ENCODE data around the gene RGP1. TPM values are rescaled to one million over a fixed set of nuclear protein-coding genes. Genes with fewer than 3 reads are reported as not detected.

RGP1 gene
- total RNA-seq, 1 donor from 2014 or later = 34.9 TPM

DNA sequence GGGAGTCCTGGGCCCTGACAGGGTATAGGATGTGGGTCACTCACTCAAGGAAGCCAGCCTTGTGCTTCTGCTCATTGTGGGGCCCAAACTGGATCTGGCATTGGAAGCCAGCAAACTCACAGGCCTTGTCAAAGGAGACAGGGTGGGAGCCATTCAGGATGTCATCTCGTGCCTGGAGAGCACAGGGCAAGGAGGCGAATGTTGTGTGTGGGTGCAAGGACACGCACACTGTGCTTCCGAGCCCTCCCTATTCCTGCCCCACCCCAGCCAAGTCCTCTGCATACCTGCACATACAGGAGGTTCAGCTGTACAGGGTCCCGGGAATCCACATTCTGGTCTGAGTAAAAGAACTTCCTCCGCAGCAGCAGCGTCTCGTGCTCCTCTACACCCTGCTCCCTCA lies 25.2 kb upstream of the RGP1 start:
- no peak overlapping the region for H3K27ac Mint-ChIP-seq (ENCODE audit: unreplicated experiment)
- no peak overlapping the region for H3K4me3 Mint-ChIP-seq
- no peak for DNase-seq (ENCODE audit: low read depth, low spot score)
- TF ChIP-seq, protein P1, sequence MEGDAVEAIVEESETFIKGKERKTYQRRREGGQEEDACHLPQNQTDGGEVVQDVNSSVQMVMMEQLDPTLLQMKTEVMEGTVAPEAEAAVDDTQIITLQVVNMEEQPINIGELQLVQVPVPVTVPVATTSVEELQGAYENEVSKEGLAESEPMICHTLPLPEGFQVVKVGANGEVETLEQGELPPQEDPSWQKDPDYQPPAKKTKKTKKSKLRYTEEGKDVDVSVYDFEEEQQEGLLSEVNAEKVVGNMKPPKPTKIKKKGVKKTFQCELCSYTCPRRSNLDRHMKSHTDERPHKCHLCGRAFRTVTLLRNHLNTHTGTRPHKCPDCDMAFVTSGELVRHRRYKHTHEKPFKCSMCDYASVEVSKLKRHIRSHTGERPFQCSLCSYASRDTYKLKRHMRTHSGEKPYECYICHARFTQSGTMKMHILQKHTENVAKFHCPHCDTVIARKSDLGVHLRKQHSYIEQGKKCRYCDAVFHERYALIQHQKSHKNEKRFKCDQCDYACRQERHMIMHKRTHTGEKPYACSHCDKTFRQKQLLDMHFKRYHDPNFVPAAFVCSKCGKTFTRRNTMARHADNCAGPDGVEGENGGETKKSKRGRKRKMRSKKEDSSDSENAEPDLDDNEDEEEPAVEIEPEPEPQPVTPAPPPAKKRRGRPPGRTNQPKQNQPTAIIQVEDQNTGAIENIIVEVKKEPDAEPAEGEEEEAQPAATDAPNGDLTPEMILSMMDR (conservative IDR thresholded peaks at IDR 0.05) = no peak
- no peaks in the 10 kb centered on the region for H3K4me1 Mint-ChIP-seq
- H3K9me3 Mint-ChIP-seq = no peaks in the 10 kb centered on the region
- H3K27me3 Mint-ChIP-seq (ENCODE audit: low read depth) = no peaks in the 10 kb centered on the region
- H3K36me3 Mint-ChIP-seq (ENCODE audit: low read depth) = peaks cover 19% of the 10 kb centered on the region

DNA sequence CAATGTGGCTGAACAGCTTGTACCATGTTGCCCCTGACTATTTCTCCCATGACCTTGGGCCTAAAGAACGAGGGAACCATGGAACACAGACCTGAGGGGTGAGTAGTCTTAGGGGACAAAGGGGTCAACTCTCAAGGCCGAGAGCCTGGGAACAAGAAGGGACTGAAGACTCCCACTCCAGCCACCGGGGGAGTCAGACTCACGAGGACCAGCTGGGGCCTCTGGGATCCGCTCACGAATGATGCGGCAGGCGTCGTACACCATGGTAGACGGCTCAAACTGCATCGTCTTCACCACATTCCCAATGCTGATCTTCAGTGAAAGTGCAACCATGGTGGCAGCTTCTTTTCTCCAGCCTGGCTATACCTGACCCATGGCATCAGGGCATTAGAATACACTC lies 23.7 kb upstream of the RGP1 start:
- peaks cover 19% of the 10 kb centered on the region for H3K36me3 Mint-ChIP-seq (ENCODE audit: low read depth)
- no peaks in the 10 kb centered on the region for H3K4me1 Mint-ChIP-seq
- no peaks in the 10 kb centered on the region for H3K27me3 Mint-ChIP-seq (ENCODE audit: low read depth)
- no peak overlapping the region for H3K4me3 Mint-ChIP-seq
- TF ChIP-seq, protein P1 (conservative IDR thresholded peaks at IDR 0.05) = no peak
- no peak overlapping the region for H3K27ac Mint-ChIP-seq (ENCODE audit: unreplicated experiment)
- H3K9me3 Mint-ChIP-seq = no peaks in the 10 kb centered on the region
- DNase-seq (ENCODE audit: low read depth, low spot score) = no peak

DNA sequence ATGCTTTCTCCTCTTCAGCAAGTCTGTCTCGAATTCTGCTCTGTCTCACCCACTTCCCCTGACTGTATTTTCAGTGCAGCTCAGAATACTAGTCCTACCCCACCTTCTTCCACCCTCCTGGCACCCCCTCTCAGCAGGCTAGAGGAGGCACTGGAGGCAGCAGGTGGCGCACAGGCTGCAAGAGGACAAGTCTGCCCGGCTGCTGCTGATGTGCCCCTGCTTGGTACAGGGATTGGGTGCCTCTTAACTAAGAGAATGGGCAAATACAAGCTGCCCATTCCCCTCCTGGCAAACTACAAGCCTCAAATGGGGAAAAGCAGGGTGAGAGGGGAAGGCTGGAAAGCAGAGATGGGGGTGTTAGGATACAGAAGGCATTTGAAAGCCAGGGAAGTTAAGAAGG lies 22.2 kb upstream of the RGP1 start:
- DNase-seq (ENCODE audit: low read depth, low spot score) = no peak
- TF ChIP-seq, protein P1 (conservative IDR thresholded peaks at IDR 0.05) = no peak
- Mint-ChIP-seq H3K4me3 (no peak overlapping the region), H3K36me3 (ENCODE audit: low read depth) (peaks cover 14% of the 10 kb centered on the region), H3K27me3 (ENCODE audit: low read depth) (no peaks in the 10 kb centered on the region), H3K27ac (ENCODE audit: unreplicated experiment) (peak overlapping the region; percentile 53), H3K9me3 (no peaks in the 10 kb centered on the region), H3K4me1 (no peaks in the 10 kb centered on the region)

DNA sequence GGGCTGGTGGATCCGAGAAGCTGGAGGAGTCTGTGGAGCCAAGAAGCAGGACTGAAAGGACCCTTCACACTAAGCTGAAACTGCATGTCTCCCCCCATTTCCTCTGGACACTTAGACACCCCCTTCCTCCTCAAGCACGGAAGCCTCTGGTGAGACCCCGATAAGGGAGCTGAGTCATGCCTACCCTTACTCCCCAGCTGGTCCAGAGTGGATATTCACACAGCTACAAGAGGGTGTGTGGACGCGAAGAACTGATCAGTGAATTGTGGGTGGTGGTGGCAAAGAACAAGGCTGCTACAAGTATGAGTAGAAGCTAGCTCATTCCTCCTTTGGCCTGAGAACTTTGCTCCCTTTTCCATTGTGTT lies 21.4 kb upstream of the RGP1 start:
- H3K36me3 Mint-ChIP-seq (ENCODE audit: low read depth) = peaks cover 11% of the 10 kb centered on the region
- H3K27ac Mint-ChIP-seq (ENCODE audit: unreplicated experiment) = no peak overlapping the region
- H3K4me3 Mint-ChIP-seq = no peak overlapping the region
- H3K4me1 Mint-ChIP-seq = no peaks in the 10 kb centered on the region
- TF ChIP-seq, protein P1 (conservative IDR thresholded peaks at IDR 0.05) = no peak
- no peaks in the 10 kb centered on the region for H3K9me3 Mint-ChIP-seq
- H3K27me3 Mint-ChIP-seq (ENCODE audit: low read depth) = no peaks in the 10 kb centered on the region
- DNase-seq (ENCODE audit: low read depth, low spot score) = no peak

DNA sequence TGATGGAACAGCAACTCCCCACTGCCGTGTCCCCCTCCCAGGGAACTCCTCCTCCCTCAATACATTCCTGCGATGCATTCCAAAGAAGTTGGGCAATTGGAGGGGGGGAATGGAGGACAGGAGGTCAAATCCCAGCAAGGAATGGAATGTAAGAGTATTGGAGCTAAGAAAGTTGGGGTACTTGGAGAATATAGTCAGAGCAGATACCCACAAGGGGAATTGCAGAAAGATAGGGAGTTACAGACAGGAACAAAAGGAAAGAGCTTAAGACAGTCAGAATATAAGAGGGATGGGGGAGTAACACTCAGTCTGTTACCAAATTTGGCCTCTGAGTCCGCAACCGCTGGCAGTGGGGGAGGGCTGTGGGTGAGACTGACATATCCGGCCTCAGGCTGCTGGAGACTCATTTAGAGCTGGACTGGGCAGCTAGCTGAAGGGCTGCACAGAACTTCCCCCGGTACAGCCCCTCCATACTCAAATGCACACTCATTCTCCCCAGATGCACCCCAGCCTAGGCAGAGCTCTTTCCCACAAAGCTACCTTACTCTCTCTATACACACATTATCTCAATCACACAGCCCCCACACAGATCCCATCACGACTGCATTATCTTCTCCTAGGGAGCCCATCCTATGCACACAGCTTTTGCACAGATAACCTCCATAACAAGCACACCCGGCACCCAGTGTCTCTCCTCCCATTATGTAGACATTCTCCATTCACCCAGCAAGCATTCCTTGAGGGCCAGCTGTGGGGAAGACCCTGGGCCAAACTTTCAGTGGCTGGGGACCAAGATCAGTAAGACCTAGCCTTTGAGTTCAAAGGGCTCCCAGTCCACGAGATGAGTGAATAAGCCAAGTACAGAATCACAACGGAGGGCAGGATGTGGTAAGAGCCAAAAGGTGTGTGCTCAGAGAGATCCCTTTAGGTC lies 20.8 kb upstream of the RGP1 start:
- peak; percentile 30 for DNase-seq (ENCODE audit: low read depth, low spot score)
- H3K4me1 Mint-ChIP-seq = peaks cover 6% of the 10 kb centered on the region
- peaks cover 11% of the 10 kb centered on the region for H3K36me3 Mint-ChIP-seq (ENCODE audit: low read depth)
- H3K27ac Mint-ChIP-seq (ENCODE audit: unreplicated experiment) = no peak overlapping the region
- TF ChIP-seq, protein P1 (conservative IDR thresholded peaks at IDR 0.05) = no peak
- H3K9me3 Mint-ChIP-seq = no peaks in the 10 kb centered on the region
- no peaks in the 10 kb centered on the region for H3K27me3 Mint-ChIP-seq (ENCODE audit: low read depth)
- no peak overlapping the region for H3K4me3 Mint-ChIP-seq
